GM12875 (cell line): ENCODE measurements around the gene SNRK.

ENCODE experiments used
- H3K4me3 ChIP-seq: one replicate; pipeline ENCODE4 v1.5.1; 2011; ENCODE audit warnings: low read depth, low read length, control low read depth
- TF ChIP-seq, protein P1 (sequence below): IDR thresholded peaks from 2 replicates; pipeline ENCODE4 v1.5.1; 2011; ENCODE audit warnings: low read depth, mild to moderate bottlenecking, control low read depth, inconsistent platforms, low read length, moderate library complexity, borderline replicate concordance; ENCODE audit not compliant: insufficient read depth

Gene SNRK

DNA sequence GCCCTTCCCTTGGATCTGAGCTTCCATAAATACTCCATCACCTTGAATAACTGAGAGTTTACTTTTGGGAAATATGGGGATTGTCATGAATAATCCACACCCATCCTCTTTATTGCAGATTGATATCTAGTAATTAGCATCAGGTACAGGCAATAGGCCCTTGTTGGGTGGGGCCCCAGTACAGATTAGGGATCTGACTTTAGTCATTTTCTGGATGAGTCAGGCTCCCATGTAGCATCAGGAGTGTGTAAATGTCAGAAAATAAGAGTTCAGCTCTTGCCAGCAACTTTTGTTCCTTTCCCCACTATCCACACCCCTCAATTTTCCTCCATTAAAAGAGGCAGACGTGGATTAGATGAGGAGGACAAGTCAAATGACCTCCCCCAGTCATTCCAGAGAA is 17.7 kb upstream of the SNRK start:
- TF ChIP-seq, protein P1, sequence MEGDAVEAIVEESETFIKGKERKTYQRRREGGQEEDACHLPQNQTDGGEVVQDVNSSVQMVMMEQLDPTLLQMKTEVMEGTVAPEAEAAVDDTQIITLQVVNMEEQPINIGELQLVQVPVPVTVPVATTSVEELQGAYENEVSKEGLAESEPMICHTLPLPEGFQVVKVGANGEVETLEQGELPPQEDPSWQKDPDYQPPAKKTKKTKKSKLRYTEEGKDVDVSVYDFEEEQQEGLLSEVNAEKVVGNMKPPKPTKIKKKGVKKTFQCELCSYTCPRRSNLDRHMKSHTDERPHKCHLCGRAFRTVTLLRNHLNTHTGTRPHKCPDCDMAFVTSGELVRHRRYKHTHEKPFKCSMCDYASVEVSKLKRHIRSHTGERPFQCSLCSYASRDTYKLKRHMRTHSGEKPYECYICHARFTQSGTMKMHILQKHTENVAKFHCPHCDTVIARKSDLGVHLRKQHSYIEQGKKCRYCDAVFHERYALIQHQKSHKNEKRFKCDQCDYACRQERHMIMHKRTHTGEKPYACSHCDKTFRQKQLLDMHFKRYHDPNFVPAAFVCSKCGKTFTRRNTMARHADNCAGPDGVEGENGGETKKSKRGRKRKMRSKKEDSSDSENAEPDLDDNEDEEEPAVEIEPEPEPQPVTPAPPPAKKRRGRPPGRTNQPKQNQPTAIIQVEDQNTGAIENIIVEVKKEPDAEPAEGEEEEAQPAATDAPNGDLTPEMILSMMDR, result no peak
- no peak overlapping the region for H3K4me3 ChIP-seq

DNA sequence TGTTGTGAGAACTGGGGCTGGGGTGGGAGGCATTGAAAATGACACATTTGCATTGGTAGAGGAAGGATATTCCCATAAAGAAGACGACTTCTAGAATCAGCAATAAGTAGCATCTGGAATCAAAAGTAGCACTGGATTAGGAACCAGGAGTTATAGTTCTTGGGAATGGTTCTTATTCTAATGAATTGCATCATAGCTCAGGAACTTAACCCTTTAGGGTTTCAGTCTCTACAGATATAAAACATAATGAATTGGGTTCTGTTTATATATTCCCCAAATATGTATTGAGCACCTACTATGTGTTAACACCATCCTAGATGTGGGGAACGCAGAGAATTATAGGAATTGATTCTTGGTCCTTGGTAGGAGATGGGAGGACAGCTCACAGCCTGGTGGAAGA is 16.3 kb upstream of the SNRK start:
- no peak overlapping the region for H3K4me3 ChIP-seq
- TF ChIP-seq, protein P1, result no peak

DNA sequence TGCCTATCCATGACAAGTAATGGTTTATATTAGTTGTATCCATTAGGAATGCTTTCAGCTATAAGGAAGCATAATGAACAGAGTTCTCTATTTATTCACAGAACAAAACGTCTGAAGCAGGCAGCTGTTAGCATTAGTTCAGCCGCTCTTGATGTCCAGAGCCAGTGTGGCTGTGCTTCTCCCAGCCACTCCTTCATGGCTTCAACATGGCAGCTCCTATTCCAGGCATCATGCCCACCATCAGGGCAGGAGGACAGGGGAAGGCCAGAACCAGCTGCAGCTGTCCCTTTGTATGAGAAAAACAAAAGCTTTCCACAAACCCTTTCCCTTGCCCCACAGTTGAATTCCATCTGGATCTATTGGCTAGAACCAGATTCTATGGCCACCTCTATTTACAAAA is 12.9 kb upstream of the SNRK start:
- TF ChIP-seq, protein P1, result no peak
- H3K4me3 ChIP-seq, result no peak overlapping the region

DNA sequence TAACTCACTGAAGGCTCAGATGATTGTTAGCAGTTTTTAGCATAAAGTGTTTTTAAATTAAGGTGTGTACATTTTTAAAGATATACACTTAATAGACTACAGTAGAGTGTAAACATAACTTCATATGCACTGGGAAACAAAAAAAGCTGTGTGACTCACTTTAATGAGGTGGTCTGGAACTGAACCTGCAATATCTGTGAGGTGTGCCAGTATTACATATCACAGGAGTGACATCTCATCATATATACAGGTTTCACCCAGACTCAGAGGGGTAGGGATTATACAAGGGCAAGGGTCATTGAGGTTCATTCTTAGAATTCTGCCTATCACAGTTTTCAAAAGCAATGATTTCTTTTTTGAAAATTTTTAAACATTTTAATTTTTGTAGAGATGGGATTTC is 7.3 kb upstream of the SNRK start:
- H3K4me3 ChIP-seq, result no peak overlapping the region
- TF ChIP-seq, protein P1, result no peak

DNA sequence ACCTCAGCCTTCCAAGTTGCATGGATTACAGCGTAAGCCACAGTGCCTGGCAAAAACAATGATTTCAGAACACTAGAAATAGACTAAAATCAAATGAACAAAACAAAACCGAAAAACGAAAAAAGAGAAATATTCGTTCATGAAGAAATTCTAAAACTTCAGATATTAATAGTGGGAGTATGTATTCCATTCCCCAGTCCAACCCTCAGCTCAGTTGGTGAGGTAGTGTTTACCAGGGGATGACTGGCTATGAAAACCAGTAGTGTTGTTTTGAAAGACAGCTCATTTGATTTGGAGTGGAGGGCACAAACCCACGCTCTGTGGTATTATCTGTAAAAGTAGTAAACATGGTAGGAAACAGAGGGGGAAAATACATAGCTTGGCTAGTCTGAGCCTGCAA is 6.8 kb upstream of the SNRK start:
- TF ChIP-seq, protein P1, result no peak
- no peak overlapping the region for H3K4me3 ChIP-seq

GRCh38 chr3:43281020-43281419 is 5.3 kb upstream of the SNRK start:
- no peak overlapping the region for H3K4me3 ChIP-seq
- TF ChIP-seq, protein P1, result no peak

- TF ChIP-seq, protein P1, result no peak
These were observed 2.2 kb upstream of the SNRK start for GRCh38 chr3:43284171-43284570.

More at GRCh38 chr3:43284171-43284570, 2.2 kb upstream of the SNRK start:
- H3K4me3 ChIP-seq, result no peak overlapping the region
